PC-3 (cell line): ENCODE measurements around the gene COL4A3. TPM values are rescaled to one million over a fixed set of nuclear protein-coding genes. Genes with fewer than 3 reads are reported as not detected.

Source experiments
- ATAC-seq: fragments of 200-7000 bp; cut with Tn5 transposase; 2 replicates; pipeline ENCODE4 v1.9.1; 2020; ENCODE audit warnings: mild to moderate bottlenecking, moderate library complexity
- Bru-seq: library from RNA; stranded (reverse); fragments of 400-500 nt; gene quantifications from one replicate; lab custom pipeline; 2021; lab: Mats Ljungman, UMichigan
- BruChase-seq, 2 experiments: library from RNA; stranded (reverse); fragments of 400-500 nt; gene quantifications; one replicate each; lab custom pipeline; 2021; lab: Mats Ljungman, UMichigan
- BruUV-seq: library from RNA; stranded (reverse); fragments of 400-500 nt; replicated peaks from 2 replicates; lab custom pipeline; 2021; lab: Mats Ljungman, UMichigan
- CTCF ChIA-PET: fragments of 300-600 bp; sonication (Branson Sonifier 250); formaldehyde crosslinking; loops from one replicate; lab custom pipeline; 2022; ENCODE audit warnings: antibody characterized with exemption; lab: Charles Lee
- POLR2A ChIA-PET: fragments of 300-600 bp; sonication (Branson Sonifier 250); formaldehyde crosslinking; loops from one replicate; lab custom pipeline; 2022; ENCODE audit warnings: antibody characterized with exemption; ENCODE audit not compliant: unreplicated experiment; lab: Charles Lee
- DNase-seq: peaks from one replicate; pipeline ENCODE4 v3.0.0-alpha.2; 2015
- H2AFZ ChIP-seq: fragments of 300-600 bp; sonication (generic); 2 replicates; pipeline ENCODE4 v1.6.0; 2016; ENCODE audit warnings: antibody characterized with exemption, low read length
- H3F3A ChIP-seq: fragments of 300-600 bp; sonication (generic); one replicate; pipeline ENCODE4 v1.6.0; 2017; ENCODE audit warnings: antibody characterized with exemption, low read length, control low read depth, mild to moderate bottlenecking; ENCODE audit not compliant: unreplicated experiment
- H3K27ac ChIP-seq: fragments of 300-600 bp; sonication (generic); 2 replicates; pipeline ENCODE4 v1.5.1; 2016; ENCODE audit warnings: mild to moderate bottlenecking, low read length
- H3K27me3 ChIP-seq: fragments of 300-600 bp; sonication (generic); 2 replicates; pipeline ENCODE4 v1.6.1; 2016; ENCODE audit warnings: low read length, mixed read lengths
- H3K36me3 ChIP-seq: fragments of 300-600 bp; sonication (generic); 2 replicates; pipeline ENCODE4 v1.6.1; 2016; ENCODE audit warnings: low read depth, mixed run types, low read length, mixed read lengths
- H3K4me1 ChIP-seq: fragments of 300-600 bp; sonication (generic); 2 replicates; pipeline ENCODE4 v1.5.1; 2016; ENCODE audit warnings: low read length; ENCODE audit not compliant: insufficient read depth
- H3K4me2 ChIP-seq: fragments of 300-600 bp; sonication (generic); 2 replicates; pipeline ENCODE4 v1.6.0; 2016; ENCODE audit warnings: low read length
- H3K4me3 ChIP-seq: fragments of 300-600 bp; sonication (generic); 2 replicates; pipeline ENCODE4 v1.5.1; 2016; ENCODE audit warnings: mild to moderate bottlenecking, low read length, mixed read lengths
- H3K79me2 ChIP-seq: fragments of 300-600 bp; sonication (generic); 2 replicates; pipeline ENCODE4 v1.6.1; 2017; ENCODE audit warnings: low read length, mixed read lengths
- H3K9ac ChIP-seq: fragments of 300-600 bp; sonication (generic); 2 replicates; pipeline ENCODE4 v1.6.0; 2016; ENCODE audit warnings: mild to moderate bottlenecking, low read length
- H3K9me2 ChIP-seq: fragments of 300-600 bp; sonication (generic); replicated peaks from 2 replicates; pipeline ENCODE4 v1.6.1; 2016; ENCODE audit warnings: mixed run types, low read length, mixed read lengths
- H3K9me3 ChIP-seq: fragments of 300-600 bp; sonication (generic); 2 replicates; pipeline ENCODE4 v1.6.1; 2016; ENCODE audit warnings: low read length, mixed read lengths
- H4K20me1 ChIP-seq: fragments of 300-600 bp; sonication (generic); 2 replicates; pipeline ENCODE4 v1.6.1; 2016; ENCODE audit warnings: low read length, mixed read lengths
- EZH2 ChIP-seq: fragments of 300-600 bp; sonication (generic); IDR thresholded peaks from one replicate; pipeline ENCODE4 v1.6.1; 2017; ENCODE audit warnings: antibody characterized with exemption, mild to moderate bottlenecking, low read length; ENCODE audit not compliant: unreplicated experiment
- EZH2phosphoT487 ChIP-seq: fragments of 300-600 bp; sonication (generic); IDR thresholded peaks from 2 replicates; pipeline ENCODE4 v1.6.1; 2018; ENCODE audit warnings: mild to moderate bottlenecking, antibody characterized with exemption, low read length, borderline replicate concordance
- intact Hi-C: fragments of 100-400 bp; cut with micrococcal nuclease; formaldehyde crosslinking; loops from 2 replicates; pipeline ENCODE4 v1.9.0; 2023
- long read RNA-seq: library from polyadenylated mRNA; unstranded; transcript quantifications from one replicate; pipeline ENCODE4 v2.0.0, GENCODE V29; 2021; ENCODE audit not compliant: unreplicated experiment
- total RNA-seq: library from RNA; depleted of rRNA; stranded (reverse); fragments of >200 nt; gene quantifications from 2 replicates; pipeline ENCODE4 v1.2.3, GENCODE V29; 2014; rRNA removed
- TF ChIP-seq, protein P1 (sequence below): fragments of 300-600 bp; sonication (generic); conservative IDR thresholded peaks from 2 replicates; pipeline ENCODE4 v1.5.1; 2017; ENCODE audit warnings: antibody characterized with exemption, low read depth, mild to moderate bottlenecking, low read length

COL4A3 gene
- total RNA-seq, result 0.73 and 0.86 TPM in 2 replicates
- Bru-seq, nascent RNA, result percentile 14 among the genes with signal in this experiment
- percentile 11 among the genes with signal in this experiment for BruChase-seq, experiment 1, labeled RNA remaining after a 6-hour chase
- percentile 12 among the genes with signal in this experiment for BruChase-seq, experiment 2, labeled RNA remaining after a 2-hour chase
- long read RNA-seq, partial matches to known transcripts, result 1 of 4 reads
- long read RNA-seq, other reads (novel, unspliced or antisense), result 3 of 4 reads

- H3K4me3 ChIP-seq, result peak within 1 kb of the TSS; percentile 82
- POLR2A ChIA-PET, result no interaction called here
- no peaks in the 10 kb centered on the region for H3K9me2 ChIP-seq
- no peaks in the 10 kb centered on the region for H4K20me1 ChIP-seq
- no TSS peak for BruUV-seq
- no peaks in the 10 kb centered on the region for H3K36me3 ChIP-seq
- CTCF ChIA-PET, result no interaction called here
- no peaks in the 10 kb centered on the region for H3K79me2 ChIP-seq
- no peak within 1 kb of the TSS for H3K27ac ChIP-seq
- H3K9ac ChIP-seq, result 0 out of 2 replicates have a peak within 1 kb of the TSS, but pooled peaks have one; percentile 11
- no peaks in the 10 kb centered on the region for H3K4me1 ChIP-seq
- H3K9me3 ChIP-seq, result no peaks in the 10 kb centered on the region
- H3K27me3 ChIP-seq, result 0 out of 2 replicates have a peak, but pooled peaks cover 5% of the 10 kb centered on the region
- no peaks in the 10 kb centered on the region for H3F3A ChIP-seq
- DNase-seq (peak; percentile 49), ATAC-seq (peak; percentile 78)
- TF ChIP-seq, protein P1, sequence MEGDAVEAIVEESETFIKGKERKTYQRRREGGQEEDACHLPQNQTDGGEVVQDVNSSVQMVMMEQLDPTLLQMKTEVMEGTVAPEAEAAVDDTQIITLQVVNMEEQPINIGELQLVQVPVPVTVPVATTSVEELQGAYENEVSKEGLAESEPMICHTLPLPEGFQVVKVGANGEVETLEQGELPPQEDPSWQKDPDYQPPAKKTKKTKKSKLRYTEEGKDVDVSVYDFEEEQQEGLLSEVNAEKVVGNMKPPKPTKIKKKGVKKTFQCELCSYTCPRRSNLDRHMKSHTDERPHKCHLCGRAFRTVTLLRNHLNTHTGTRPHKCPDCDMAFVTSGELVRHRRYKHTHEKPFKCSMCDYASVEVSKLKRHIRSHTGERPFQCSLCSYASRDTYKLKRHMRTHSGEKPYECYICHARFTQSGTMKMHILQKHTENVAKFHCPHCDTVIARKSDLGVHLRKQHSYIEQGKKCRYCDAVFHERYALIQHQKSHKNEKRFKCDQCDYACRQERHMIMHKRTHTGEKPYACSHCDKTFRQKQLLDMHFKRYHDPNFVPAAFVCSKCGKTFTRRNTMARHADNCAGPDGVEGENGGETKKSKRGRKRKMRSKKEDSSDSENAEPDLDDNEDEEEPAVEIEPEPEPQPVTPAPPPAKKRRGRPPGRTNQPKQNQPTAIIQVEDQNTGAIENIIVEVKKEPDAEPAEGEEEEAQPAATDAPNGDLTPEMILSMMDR, result no peak
- TF ChIP-seq EZH2phosphoT487, result no peak
- no peak for TF ChIP-seq EZH2
- intact Hi-C loops, result no loop called here
- peak within 1 kb of the TSS; percentile 96 for H2AFZ ChIP-seq
- peak within 1 kb of the TSS; percentile 98 for H3K4me2 ChIP-seq
These were observed at the start of gene COL4A3, which contains the start of gene COL4A4 for GRCh38 chr2:227163998-227164762. TSS of gene COL4A3 (plus strand) at chr2:227164624. CDS start at chr2:227164727, 103 bp downstream. TSS of gene COL4A4 (minus strand) at chr2:227164205. CDS start at chr2:227147483, 16,722 bp downstream.

DNA sequence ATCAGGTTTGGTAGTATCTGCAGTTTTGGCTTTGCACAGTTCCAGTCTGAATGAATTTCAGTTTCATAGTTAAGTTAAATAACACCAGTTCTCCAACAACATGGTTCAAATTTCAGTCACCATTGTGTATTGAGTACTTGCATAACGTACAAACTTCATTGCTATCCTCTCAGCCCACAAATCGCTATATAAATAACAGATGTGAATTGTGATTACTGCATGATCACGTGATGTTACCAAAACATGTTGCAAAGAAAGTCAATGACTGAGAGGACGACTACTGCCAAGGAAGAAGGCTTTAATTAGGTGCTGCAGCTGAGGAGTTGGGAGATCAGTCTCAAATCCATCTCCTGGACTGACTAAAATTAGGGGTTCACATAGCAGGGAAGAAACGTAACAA, 48.7 kb upstream of the COL4A3 start:
- Histone ChIP-seq H3K4me2 (no peak overlapping the region), H3K4me1 (no peaks in the 10 kb centered on the region), H3K27me3 (no peaks in the 10 kb centered on the region), H2AFZ (no peak overlapping the region), H3K9me2 (no peaks in the 10 kb centered on the region), H3K79me2 (no peaks in the 10 kb centered on the region), H3K4me3 (no peak overlapping the region), H3K9me3 (no peaks in the 10 kb centered on the region), H4K20me1 (no peaks in the 10 kb centered on the region), H3K27ac (no peak overlapping the region), H3K36me3 (no peaks in the 10 kb centered on the region), H3F3A (no peaks in the 10 kb centered on the region), H3K9ac (no peak overlapping the region)
- CTCF ChIA-PET, result no interaction called here
- TF ChIP-seq, protein P1, result no peak
- POLR2A ChIA-PET, result no interaction called here
- DNase-seq (no peak), ATAC-seq (no peak)
- BruUV-seq, result no TSS peak
- intact Hi-C loops, result no loop called here
